PC-3 (cell line): ENCODE data around the gene DPH3. TPM values are rescaled to one million over a fixed set of nuclear protein-coding genes. Genes with fewer than 3 reads are reported as not detected.

Experiments
- ATAC-seq: fragments of 200-7000 bp; cut with Tn5 transposase; 2 replicates; pipeline ENCODE4 v1.9.1; 2020; ENCODE audit warnings: mild to moderate bottlenecking, moderate library complexity
- BruUV-seq: library from RNA; stranded (reverse); fragments of 400-500 nt; replicated peaks from 2 replicates; lab custom pipeline; 2021; lab: Mats Ljungman, UMichigan
- CTCF ChIA-PET: fragments of 300-600 bp; sonication (Branson Sonifier 250); formaldehyde crosslinking; loops from one replicate; lab custom pipeline; 2022; ENCODE audit warnings: antibody characterized with exemption; lab: Charles Lee
- POLR2A ChIA-PET: fragments of 300-600 bp; sonication (Branson Sonifier 250); formaldehyde crosslinking; loops from one replicate; lab custom pipeline; 2022; ENCODE audit warnings: antibody characterized with exemption; ENCODE audit not compliant: unreplicated experiment; lab: Charles Lee
- DNase-seq: peaks from one replicate; pipeline ENCODE4 v3.0.0-alpha.2; 2015
- H2AFZ ChIP-seq: fragments of 300-600 bp; sonication (generic); 2 replicates; pipeline ENCODE4 v1.6.0; 2016; ENCODE audit warnings: antibody characterized with exemption, low read length
- H3F3A ChIP-seq: fragments of 300-600 bp; sonication (generic); one replicate; pipeline ENCODE4 v1.6.0; 2017; ENCODE audit warnings: antibody characterized with exemption, low read length, control low read depth, mild to moderate bottlenecking; ENCODE audit not compliant: unreplicated experiment
- H3K27ac ChIP-seq: fragments of 300-600 bp; sonication (generic); 2 replicates; pipeline ENCODE4 v1.5.1; 2016; ENCODE audit warnings: mild to moderate bottlenecking, low read length
- H3K27me3 ChIP-seq: fragments of 300-600 bp; sonication (generic); 2 replicates; pipeline ENCODE4 v1.6.1; 2016; ENCODE audit warnings: low read length, mixed read lengths
- H3K36me3 ChIP-seq: fragments of 300-600 bp; sonication (generic); 2 replicates; pipeline ENCODE4 v1.6.1; 2016; ENCODE audit warnings: low read depth, mixed run types, low read length, mixed read lengths
- H3K4me1 ChIP-seq: fragments of 300-600 bp; sonication (generic); 2 replicates; pipeline ENCODE4 v1.5.1; 2016; ENCODE audit warnings: low read length; ENCODE audit not compliant: insufficient read depth
- H3K4me2 ChIP-seq: fragments of 300-600 bp; sonication (generic); 2 replicates; pipeline ENCODE4 v1.6.0; 2016; ENCODE audit warnings: low read length
- H3K4me3 ChIP-seq: fragments of 300-600 bp; sonication (generic); 2 replicates; pipeline ENCODE4 v1.5.1; 2016; ENCODE audit warnings: mild to moderate bottlenecking, low read length, mixed read lengths
- H3K79me2 ChIP-seq: fragments of 300-600 bp; sonication (generic); 2 replicates; pipeline ENCODE4 v1.6.1; 2017; ENCODE audit warnings: low read length, mixed read lengths
- H3K9ac ChIP-seq: fragments of 300-600 bp; sonication (generic); 2 replicates; pipeline ENCODE4 v1.6.0; 2016; ENCODE audit warnings: mild to moderate bottlenecking, low read length
- H3K9me2 ChIP-seq: fragments of 300-600 bp; sonication (generic); replicated peaks from 2 replicates; pipeline ENCODE4 v1.6.1; 2016; ENCODE audit warnings: mixed run types, low read length, mixed read lengths
- H3K9me3 ChIP-seq: fragments of 300-600 bp; sonication (generic); 2 replicates; pipeline ENCODE4 v1.6.1; 2016; ENCODE audit warnings: low read length, mixed read lengths
- H4K20me1 ChIP-seq: fragments of 300-600 bp; sonication (generic); 2 replicates; pipeline ENCODE4 v1.6.1; 2016; ENCODE audit warnings: low read length, mixed read lengths
- CTCF ChIP-seq: fragments of 300-600 bp; sonication (generic); conservative IDR thresholded peaks from 2 replicates; pipeline ENCODE4 v1.5.1; 2017; ENCODE audit warnings: antibody characterized with exemption, low read depth, mild to moderate bottlenecking, low read length
- EZH2 ChIP-seq: fragments of 300-600 bp; sonication (generic); IDR thresholded peaks from one replicate; pipeline ENCODE4 v1.6.1; 2017; ENCODE audit warnings: antibody characterized with exemption, mild to moderate bottlenecking, low read length; ENCODE audit not compliant: unreplicated experiment
- EZH2phosphoT487 ChIP-seq: fragments of 300-600 bp; sonication (generic); IDR thresholded peaks from 2 replicates; pipeline ENCODE4 v1.6.1; 2018; ENCODE audit warnings: mild to moderate bottlenecking, antibody characterized with exemption, low read length, borderline replicate concordance
- intact Hi-C: fragments of 100-400 bp; cut with micrococcal nuclease; formaldehyde crosslinking; loops from 2 replicates; pipeline ENCODE4 v1.9.0; 2023
- total RNA-seq: library from RNA; depleted of rRNA; stranded (reverse); fragments of >200 nt; gene quantifications from 2 replicates; pipeline ENCODE4 v1.2.3, GENCODE V29; 2014

DPH3 gene
- total RNA-seq, 1 experiment from 2014 or later = 10.2 TPM

- Histone ChIP-seq H3K4me1 (peaks cover 30% of the 10 kb centered on the region), H3K4me2 (no peak overlapping the region), H3K9ac (no peak overlapping the region), H3F3A (no peaks in the 10 kb centered on the region), H3K9me2 (no peaks in the 10 kb centered on the region), H3K4me3 (no peak overlapping the region), H3K79me2 (no peaks in the 10 kb centered on the region), H3K27me3 (no peaks in the 10 kb centered on the region), H3K27ac (no peak overlapping the region), H2AFZ (no peak overlapping the region), H3K9me3 (no peaks in the 10 kb centered on the region), H3K36me3 (no peaks in the 10 kb centered on the region), H4K20me1 (no peaks in the 10 kb centered on the region)
- intact Hi-C loops = loop anchor here (2.0 to 10.0 kb wide), 3 partner anchors 41 to 611 kb away; no protein-coding TSS in a partner anchor
- DNase-seq (no peak), ATAC-seq (no peak)
- TF ChIP-seq CTCF (no peak), EZH2 (no peak), EZH2phosphoT487 (no peak)
- no TSS peak for BruUV-seq
- CTCF ChIA-PET = no interaction called here
- POLR2A ChIA-PET = no interaction called here
Measured at GRCh38 chr3:16245609-16246008, 19.1 kb downstream of the DPH3 start.

GRCh38 chr3:16243706-16244490 is 20.8 kb downstream of the DPH3 start:
- H3K36me3 ChIP-seq = no peaks in the 10 kb centered on the region
- H3K4me2 ChIP-seq = peak overlapping the region; percentile 56
- ATAC-seq (peak; percentile 49), DNase-seq (peak; percentile 79)
- no TSS peak for BruUV-seq
- no peaks in the 10 kb centered on the region for H3K9me2 ChIP-seq
- no peaks in the 10 kb centered on the region for H3K9me3 ChIP-seq
- H3K27ac ChIP-seq = no peak overlapping the region
- peaks cover 45% of the 10 kb centered on the region for H3K4me1 ChIP-seq
- no peak overlapping the region for H3K9ac ChIP-seq
- ChIA-PET POLR2A (no interaction called here), CTCF (interaction anchor here (1.1 kb wide), 1 partner anchor 66 kb away, joined by 6 read pairs; no protein-coding TSS in a partner anchor)
- no peak overlapping the region for H3K4me3 ChIP-seq
- no peaks in the 10 kb centered on the region for H3K79me2 ChIP-seq
- no peaks in the 10 kb centered on the region for H3K27me3 ChIP-seq
- H2AFZ ChIP-seq = 0 out of 2 replicates have a peak overlapping the region, but pooled peaks have one; percentile 20
- H4K20me1 ChIP-seq = no peaks in the 10 kb centered on the region
- intact Hi-C loops = loop anchor here (10.0 kb wide), 1 partner anchor 609 kb away; no protein-coding TSS in a partner anchor
- TF ChIP-seq EZH2phosphoT487 (no peak), EZH2 (no peak), CTCF (no peak)
- H3F3A ChIP-seq = no peaks in the 10 kb centered on the region

- no peaks in the 10 kb centered on the region for H3K9me2 ChIP-seq
- no peaks in the 10 kb centered on the region for H3K36me3 ChIP-seq
- no peaks in the 10 kb centered on the region for H3F3A ChIP-seq
- H4K20me1 ChIP-seq = no peaks in the 10 kb centered on the region
- ChIA-PET CTCF (no interaction called here), POLR2A (no interaction called here)
- TF ChIP-seq EZH2phosphoT487 = no peak
- TF ChIP-seq CTCF = no peak
- no peak for TF ChIP-seq EZH2
- no peak overlapping the region for H3K9ac ChIP-seq
- no TSS peak for BruUV-seq
- H3K27me3 ChIP-seq = no peaks in the 10 kb centered on the region
- no peak overlapping the region for H3K27ac ChIP-seq
- no peak overlapping the region for H3K4me2 ChIP-seq
- H3K4me3 ChIP-seq = no peak overlapping the region
- H2AFZ ChIP-seq = no peak overlapping the region
- no peaks in the 10 kb centered on the region for H3K79me2 ChIP-seq
- DNase-seq = no peak
- peaks cover 37% of the 10 kb centered on the region for H3K4me1 ChIP-seq
- no peak for ATAC-seq
- intact Hi-C loops = loop anchor here (10.0 kb wide), 1 partner anchor 607 kb away; no protein-coding TSS in a partner anchor
- no peaks in the 10 kb centered on the region for H3K9me3 ChIP-seq
Measured at GRCh38 chr3:16242177-16242576, 22.6 kb downstream of the DPH3 start.
